Measurements from ENCODE around the gene TMEM243.

DNA sequence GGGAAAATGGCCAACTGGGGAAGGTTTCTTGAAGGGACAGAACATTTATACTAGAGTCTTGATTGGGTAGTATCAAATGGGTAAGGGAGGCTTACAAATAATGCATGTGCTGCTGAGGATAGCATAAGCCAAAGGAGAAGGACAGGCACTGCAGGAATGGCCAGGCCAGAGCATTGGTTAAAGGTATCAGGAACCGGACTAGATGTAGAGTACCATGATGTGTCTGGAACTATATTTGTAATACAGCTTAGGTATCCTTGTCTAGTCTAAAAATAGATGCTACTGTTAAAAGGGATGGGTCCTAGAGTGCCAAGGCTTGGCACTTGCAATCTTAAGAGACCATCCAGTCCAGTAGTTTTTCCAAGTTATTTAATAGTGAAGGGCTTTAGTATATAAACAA is 20.3 kb downstream of the TMEM243 start:
- TF ChIP-seq, protein P1, sequence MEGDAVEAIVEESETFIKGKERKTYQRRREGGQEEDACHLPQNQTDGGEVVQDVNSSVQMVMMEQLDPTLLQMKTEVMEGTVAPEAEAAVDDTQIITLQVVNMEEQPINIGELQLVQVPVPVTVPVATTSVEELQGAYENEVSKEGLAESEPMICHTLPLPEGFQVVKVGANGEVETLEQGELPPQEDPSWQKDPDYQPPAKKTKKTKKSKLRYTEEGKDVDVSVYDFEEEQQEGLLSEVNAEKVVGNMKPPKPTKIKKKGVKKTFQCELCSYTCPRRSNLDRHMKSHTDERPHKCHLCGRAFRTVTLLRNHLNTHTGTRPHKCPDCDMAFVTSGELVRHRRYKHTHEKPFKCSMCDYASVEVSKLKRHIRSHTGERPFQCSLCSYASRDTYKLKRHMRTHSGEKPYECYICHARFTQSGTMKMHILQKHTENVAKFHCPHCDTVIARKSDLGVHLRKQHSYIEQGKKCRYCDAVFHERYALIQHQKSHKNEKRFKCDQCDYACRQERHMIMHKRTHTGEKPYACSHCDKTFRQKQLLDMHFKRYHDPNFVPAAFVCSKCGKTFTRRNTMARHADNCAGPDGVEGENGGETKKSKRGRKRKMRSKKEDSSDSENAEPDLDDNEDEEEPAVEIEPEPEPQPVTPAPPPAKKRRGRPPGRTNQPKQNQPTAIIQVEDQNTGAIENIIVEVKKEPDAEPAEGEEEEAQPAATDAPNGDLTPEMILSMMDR (IDR thresholded peaks at IDR 0.05), result no peak
- TF ChIP-seq EZH2 (IDR thresholded peaks at IDR 0.05; ENCODE audit: borderline replicate concordance, insufficient read depth, low read depth, low read length, poor library complexity, severe bottlenecking), result no peak
